Measurements from ENCODE around the gene DNAH5. TPM values are rescaled to one million over a fixed set of nuclear protein-coding genes. Genes with fewer than 3 reads are reported as not detected.

The DNAH5 gene
- total RNA-seq, 4 donors from 2014 or later, result 0.04 to 0.39 (median 0.20) TPM; not detected in 1

DNA sequence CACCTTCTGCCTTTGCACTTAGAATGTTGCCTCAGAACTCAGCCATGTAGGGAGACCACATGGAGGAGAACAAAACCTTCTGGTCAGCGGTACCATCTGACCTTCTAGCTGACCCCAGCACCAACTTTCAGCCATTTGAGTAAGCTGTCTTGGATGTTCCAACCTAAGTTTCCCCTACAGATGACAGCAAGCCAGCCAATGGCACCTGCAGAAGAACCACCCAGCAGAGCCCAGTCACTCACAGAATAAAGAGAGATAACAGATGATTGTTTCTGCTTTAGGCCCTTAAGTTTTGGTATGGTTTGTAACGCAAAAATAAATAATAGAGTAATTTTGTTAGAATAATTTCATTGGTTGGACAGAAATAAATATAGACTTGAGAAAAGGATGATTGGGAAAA is 10.4 kb downstream of the DNAH5 start:
- DNase-seq (ENCODE audit: low spot score in 2 of 2), result no peak
- no peak for TF ChIP-seq POLR2A (IDR thresholded peaks at IDR 0.05)
- TF ChIP-seq, protein P1, sequence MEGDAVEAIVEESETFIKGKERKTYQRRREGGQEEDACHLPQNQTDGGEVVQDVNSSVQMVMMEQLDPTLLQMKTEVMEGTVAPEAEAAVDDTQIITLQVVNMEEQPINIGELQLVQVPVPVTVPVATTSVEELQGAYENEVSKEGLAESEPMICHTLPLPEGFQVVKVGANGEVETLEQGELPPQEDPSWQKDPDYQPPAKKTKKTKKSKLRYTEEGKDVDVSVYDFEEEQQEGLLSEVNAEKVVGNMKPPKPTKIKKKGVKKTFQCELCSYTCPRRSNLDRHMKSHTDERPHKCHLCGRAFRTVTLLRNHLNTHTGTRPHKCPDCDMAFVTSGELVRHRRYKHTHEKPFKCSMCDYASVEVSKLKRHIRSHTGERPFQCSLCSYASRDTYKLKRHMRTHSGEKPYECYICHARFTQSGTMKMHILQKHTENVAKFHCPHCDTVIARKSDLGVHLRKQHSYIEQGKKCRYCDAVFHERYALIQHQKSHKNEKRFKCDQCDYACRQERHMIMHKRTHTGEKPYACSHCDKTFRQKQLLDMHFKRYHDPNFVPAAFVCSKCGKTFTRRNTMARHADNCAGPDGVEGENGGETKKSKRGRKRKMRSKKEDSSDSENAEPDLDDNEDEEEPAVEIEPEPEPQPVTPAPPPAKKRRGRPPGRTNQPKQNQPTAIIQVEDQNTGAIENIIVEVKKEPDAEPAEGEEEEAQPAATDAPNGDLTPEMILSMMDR (IDR thresholded peaks at IDR 0.05), result no peak
- WGBS, 2 donors, result 83 to 90% methylated on average over 2 of the region's 2 CpGs
- intact Hi-C loops (cut with DNase I; ENCODE audit: low total_unique reads), result no loop called here
- no peak overlapping the region for H3K4me3 ChIP-seq (ENCODE audit: low read depth, poor library complexity, severe bottlenecking)

DNA sequence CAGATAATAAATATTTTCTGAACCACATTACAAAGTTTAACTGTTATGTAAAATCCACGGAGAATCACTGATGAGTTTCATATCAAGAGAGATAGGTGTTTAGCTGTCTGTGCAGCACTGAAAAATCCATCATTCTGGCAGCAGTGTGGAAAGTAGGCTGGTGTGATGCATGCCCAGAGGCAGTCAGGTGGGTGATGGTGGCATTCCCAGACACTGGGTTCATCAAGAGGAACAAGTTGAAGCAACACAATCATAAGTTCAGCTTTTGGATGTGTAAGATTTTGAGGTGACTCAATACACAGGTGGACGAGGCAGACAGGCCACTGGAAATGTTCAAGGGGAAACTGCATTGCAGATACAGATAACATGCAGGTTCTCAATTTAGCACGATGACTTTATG is 11.9 kb downstream of the DNAH5 start:
- intact Hi-C loops (cut with DNase I; ENCODE audit: low total_unique reads), result no loop called here
- 57 to 63% methylated on average over 3 of the region's 3 CpGs for WGBS, 2 donors

DNA sequence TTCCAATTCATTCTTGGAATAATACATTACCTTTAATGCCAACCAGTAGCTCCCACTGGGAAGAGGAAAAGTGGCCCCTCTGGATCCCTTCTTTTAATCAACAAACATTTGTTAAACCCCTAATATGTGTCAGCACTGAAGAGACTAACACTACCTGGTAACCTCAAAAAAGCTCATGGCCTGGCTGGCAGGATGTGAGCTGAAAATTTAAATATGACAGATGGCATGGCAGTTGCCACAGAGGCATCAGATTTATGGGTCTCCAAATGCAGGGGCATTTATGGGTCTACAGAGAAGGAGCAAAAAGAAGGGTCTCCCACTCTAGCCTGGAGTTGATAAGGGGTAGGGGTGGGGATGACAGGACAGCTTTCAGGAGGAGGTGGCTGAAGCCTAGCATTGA is 12.5 kb downstream of the DNAH5 start:
- DNase-seq (ENCODE audit: low spot score in 2 of 2), result no peak
- intact Hi-C loops (cut with DNase I; ENCODE audit: low total_unique reads), result no loop called here
- no peak overlapping the region for H3K4me3 ChIP-seq (ENCODE audit: low read depth, poor library complexity, severe bottlenecking)
- no peak for TF ChIP-seq POLR2A (IDR thresholded peaks at IDR 0.05)
- TF ChIP-seq, protein P1 (IDR thresholded peaks at IDR 0.05), result no peak

More for the DNA sequence above, 11.9 kb downstream of the DNAH5 start:
- no peak overlapping the region for H3K4me3 ChIP-seq (ENCODE audit: low read depth, poor library complexity, severe bottlenecking)
- no peak for DNase-seq (ENCODE audit: low spot score in 2 of 2)
- TF ChIP-seq POLR2A (IDR thresholded peaks at IDR 0.05), result no peak
- TF ChIP-seq, protein P1 (IDR thresholded peaks at IDR 0.05), result no peak

DNA sequence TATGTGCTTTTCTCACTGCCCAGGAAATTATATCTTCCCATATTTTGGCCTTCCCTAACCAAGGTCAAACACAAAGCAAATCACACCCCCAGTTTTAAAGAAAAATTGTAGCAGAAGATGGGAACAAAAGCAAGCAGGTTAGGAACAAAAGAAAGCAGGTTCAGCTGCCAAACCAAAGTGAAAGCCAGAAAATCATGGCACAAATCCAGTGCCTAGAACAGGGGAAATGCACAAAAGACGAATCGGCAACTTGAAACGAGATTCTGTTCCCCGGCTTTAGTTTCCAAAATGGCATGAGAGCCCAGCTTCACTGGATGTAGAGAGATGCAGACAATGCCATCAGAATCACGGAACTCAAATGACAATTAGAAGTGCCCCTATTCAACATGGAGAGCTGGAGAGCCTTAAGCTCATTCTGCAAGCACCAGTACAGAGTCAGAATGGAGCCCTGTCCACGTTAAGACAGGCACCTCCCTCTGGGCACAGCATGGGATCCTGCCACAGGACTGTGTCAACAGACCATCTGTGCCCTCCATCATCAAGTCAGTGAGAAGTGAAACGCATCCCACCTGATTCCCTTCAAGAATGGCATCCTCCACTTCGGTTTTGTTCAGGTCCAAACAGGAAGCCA is 13.8 kb downstream of the DNAH5 start:
- DNase-seq (ENCODE audit: low spot score in 2 of 2), result no peak
- intact Hi-C loops (cut with DNase I; ENCODE audit: low total_unique reads), result no loop called here
- no peak for TF ChIP-seq POLR2A (IDR thresholded peaks at IDR 0.05)
- TF ChIP-seq, protein P1 (IDR thresholded peaks at IDR 0.05), result no peak
- 44 to 51% methylated on average over 8 of the region's 8 CpGs for WGBS, 2 donors
- H3K4me3 ChIP-seq (ENCODE audit: low read depth, poor library complexity, severe bottlenecking), result no peak overlapping the region

DNA sequence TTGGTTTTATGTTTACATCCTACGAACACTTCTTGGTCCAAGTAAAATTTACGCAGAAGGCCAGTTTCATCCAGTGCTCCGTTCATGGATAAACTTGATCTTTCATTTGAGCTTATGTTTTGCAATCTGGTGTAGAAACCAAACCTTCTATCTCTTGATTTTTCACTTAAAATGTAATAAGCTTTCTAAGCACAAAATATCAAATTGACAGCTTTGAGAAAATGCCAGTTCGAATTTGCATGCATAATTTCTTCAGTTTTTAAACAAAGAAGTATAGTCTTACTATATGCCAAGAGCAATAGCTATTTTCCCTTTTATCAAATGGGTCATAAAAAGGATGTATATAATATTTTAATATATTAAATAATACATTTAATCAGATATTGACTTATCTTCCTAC is 17.8 kb downstream of the DNAH5 start:
- no peak overlapping the region for H3K4me3 ChIP-seq (ENCODE audit: low read depth, poor library complexity, severe bottlenecking)
- DNase-seq (ENCODE audit: low spot score in 2 of 2), result no peak
- intact Hi-C loops (cut with DNase I; ENCODE audit: low total_unique reads), result no loop called here
- 86 to 89% methylated on average over 4 of the region's 4 CpGs for WGBS, 2 donors
- TF ChIP-seq, protein P1 (IDR thresholded peaks at IDR 0.05), result no peak
- no peak for TF ChIP-seq POLR2A (IDR thresholded peaks at IDR 0.05)

DNA sequence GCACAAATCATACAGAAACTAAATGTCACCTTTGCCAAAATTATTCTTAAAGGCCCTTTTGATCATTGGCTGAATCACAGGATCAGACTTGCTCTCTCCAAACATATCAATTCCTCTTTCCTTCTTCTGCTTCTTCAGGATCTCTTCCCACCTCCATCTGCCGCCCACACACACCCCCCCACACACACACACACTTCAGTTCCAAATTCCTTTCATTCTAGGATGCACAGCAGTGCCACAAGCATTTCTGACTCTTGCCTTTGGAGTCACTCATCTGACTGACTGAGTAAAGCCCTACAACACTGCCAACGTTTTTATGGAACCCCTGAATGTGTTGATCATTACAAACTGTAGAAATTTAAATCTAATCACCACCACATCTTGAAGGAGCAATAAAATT is 22.9 kb downstream of the DNAH5 start:
- TF ChIP-seq POLR2A (IDR thresholded peaks at IDR 0.05), result no peak
- TF ChIP-seq, protein P1 (IDR thresholded peaks at IDR 0.05), result no peak
- DNase-seq (ENCODE audit: low spot score in 2 of 2), result no peak
- 12 to 14% methylated on average over 2 of the region's 2 CpGs for WGBS, 2 donors
- intact Hi-C loops (cut with DNase I; ENCODE audit: low total_unique reads), result no loop called here
- H3K4me3 ChIP-seq (ENCODE audit: low read depth, poor library complexity, severe bottlenecking), result no peak overlapping the region

All from lower leg skin (tissue), 4 donors.